A549 (cell line): ENCODE results near the gene DPPA5. TPM values are rescaled to one million over a fixed set of nuclear protein-coding genes. Genes with fewer than 3 reads are reported as not detected.

Experiments
- ATAC-seq, 2 experiments: fragments of 200-7000 bp in 1 of 2; fragments of >200 bp in 1 of 2; cut with Nextera tagmentation in 1 of 2; cut with Tn5 transposase in 1 of 2; 3 replicates each; pipeline versions ENCODE4 v1.8.0 to v1.9.1; 2018 to 2020; ENCODE audit warnings: mild to moderate bottlenecking in 1 of 2, moderate library complexity in 1 of 2
- CTCF ChIA-PET: fragments of 300-600 bp; sonication (Branson Sonifier 250); formaldehyde crosslinking; extraction: SDS; loops from one replicate; lab custom pipeline; 2021; ENCODE audit warnings: antibody characterized with exemption, inconsistent platforms; lab: Yijun Ruan, JAX
- POLR2A ChIA-PET: fragments of 350-600 bp; formaldehyde crosslinking; extraction: SDS; loops from one replicate; lab custom pipeline; 2021; ENCODE audit warnings: antibody characterized with exemption, inconsistent platforms; lab: Yijun Ruan, JAX
- DNase-seq, 2 experiments: peaks; one replicate each; pipeline versions ENCODE4 v3.0.0 to v3.0.0-alpha.2; 2011 to 2016; ENCODE audit warnings: low read depth in 1 of 2, low spot score in 1 of 2
- FAIRE-seq: peaks from 2 replicates; lab custom pipeline; 2011; peaks lifted over from hg19 to GRCh38; lab: Jason Lieb, UNC
- H3K27ac ChIP-seq, 2 experiments: fragments of >200 bp; sonication (Bioruptor Twin); formaldehyde crosslinking; 3 replicates each; pipeline ENCODE4 v1.5.1; 2016 to 2017
- H3K4me1 ChIP-seq: fragments of >200 bp; sonication (Bioruptor Twin); formaldehyde crosslinking; 3 replicates; pipeline ENCODE4 v1.6.1; 2016
- H3K4me2 ChIP-seq: fragments of >200 bp; sonication (Bioruptor Twin); formaldehyde crosslinking; 3 replicates; pipeline ENCODE4 v1.6.1; 2016
- H3K4me3 ChIP-seq: fragments of >200 bp; sonication (Bioruptor Twin); formaldehyde crosslinking; 3 replicates; pipeline ENCODE4 v1.5.1; 2016
- H3K9me3 ChIP-seq: fragments of >200 bp; sonication (Bioruptor Twin); formaldehyde crosslinking; 3 replicates; pipeline ENCODE4 v1.6.1; 2016
- CBX8 ChIP-seq: fragments of 200-600 bp; sonication (generic); IDR thresholded peaks from 2 replicates; pipeline ENCODE4 v1.6.1; 2016
- CEBPB ChIP-seq, 2 experiments: fragments of >200 bp in 1 of 2; sonication (Bioruptor Twin) in 1 of 2; formaldehyde crosslinking in 1 of 2; IDR thresholded peaks; 2 replicates each; pipeline ENCODE4 v1.6.1; 2012 to 2016
- CHD4 ChIP-seq: fragments of 200-600 bp; sonication (generic); IDR thresholded peaks from 2 replicates; pipeline ENCODE4 v1.6.1; 2016; ENCODE audit warnings: antibody characterized with exemption, mild to moderate bottlenecking, borderline replicate concordance
- EHMT2 ChIP-seq: fragments of 200-600 bp; sonication (generic); IDR thresholded peaks from 2 replicates; pipeline ENCODE4 v1.6.1; 2016; ENCODE audit warnings: antibody characterized with exemption, low read depth, mild to moderate bottlenecking, moderate library complexity
- EP300 ChIP-seq, 2 experiments: fragments of >200 bp; sonication (Bioruptor Twin); formaldehyde crosslinking; IDR thresholded peaks; 2 replicates in 1 of 2; 3 replicates in 1 of 2; pipeline ENCODE4 v1.6.1; 2016 to 2017
- FOSL2 ChIP-seq, 2 experiments: fragments of 450-650 bp in 1 of 2; fragments of >200 bp in 1 of 2; sonication (Bioruptor Twin) in 1 of 2; formaldehyde crosslinking; IDR thresholded peaks; 2 replicates each; pipeline versions ENCODE4 v1.5.0 to v1.6.1; 2016 to 2020; ENCODE audit warnings: mild to moderate bottlenecking in 1 of 2, moderate library complexity in 1 of 2
- FOXS1 ChIP-seq: fragments of 250-450 bp; sonication (Bioruptor Pico); IDR thresholded peaks from 2 replicates; pipeline ENCODE4 v1.5.0; 2020; ENCODE audit warnings: mild to moderate bottlenecking, moderate library complexity
- GATA3 ChIP-seq: IDR thresholded peaks from 2 replicates; pipeline ENCODE4 v1.6.1; 2012; ENCODE audit warnings: borderline replicate concordance
- HDAC2 ChIP-seq: fragments of 200-600 bp; sonication (generic); IDR thresholded peaks from 2 replicates; pipeline ENCODE4 v1.6.1; 2016
- HEYL ChIP-seq: fragments of 250-450 bp; sonication (Bioruptor Pico); IDR thresholded peaks from 2 replicates; pipeline ENCODE4 v1.8.0; 2021; ENCODE audit warnings: mild to moderate bottlenecking, moderate library complexity
- JUN ChIP-seq, 2 experiments: fragments of >200 bp; sonication (Bioruptor Twin); formaldehyde crosslinking; IDR thresholded peaks; 2 replicates in 1 of 2; 3 replicates in 1 of 2; pipeline ENCODE4 v1.6.1; 2016 to 2017
- MAZ ChIP-seq: fragments of 150-350 bp; IDR thresholded peaks from 2 replicates; pipeline ENCODE4 v1.6.1; 2014; ENCODE audit warnings: antibody characterized with exemption, low read depth, low read length, borderline replicate concordance
- MYC ChIP-seq: IDR thresholded peaks from 2 replicates; pipeline ENCODE4 v1.6.1; 2012; ENCODE audit warnings: mild to moderate bottlenecking, inconsistent platforms, low read length, improper control_type of control experiment, borderline replicate concordance
- PBX3 ChIP-seq: IDR thresholded peaks from 2 replicates; pipeline ENCODE4 v1.6.1; 2012
- POLR2A ChIP-seq: IDR thresholded peaks from 2 replicates; pipeline ENCODE4 v1.6.1; 2012; ENCODE audit warnings: mild to moderate bottlenecking, low read length
- POLR2AphosphoS2 ChIP-seq: conservative IDR thresholded peaks from 2 replicates; pipeline ENCODE4 v1.6.1; 2012; ENCODE audit warnings: low read length, improper control_type of control experiment, inconsistent platforms
- RCOR1 ChIP-seq: fragments of 150-350 bp; IDR thresholded peaks from 2 replicates; pipeline ENCODE4 v1.6.1; 2014; ENCODE audit warnings: antibody characterized with exemption, low read length, low read depth
- RFX5 ChIP-seq: fragments of 450-650 bp; IDR thresholded peaks from 2 replicates; pipeline ENCODE4 v1.7.1; 2014; ENCODE audit warnings: antibody characterized with exemption, mild to moderate bottlenecking, moderate library complexity
- SMC3 ChIP-seq: fragments of >200 bp; sonication (Bioruptor Twin); formaldehyde crosslinking; IDR thresholded peaks from 3 replicates; pipeline ENCODE4 v1.6.1; 2018; ENCODE audit warnings: inconsistent platforms
- SREBF2 ChIP-seq: fragments of 450-650 bp; IDR thresholded peaks from 2 replicates; pipeline ENCODE4 v1.6.1; 2014; ENCODE audit warnings: mild to moderate bottlenecking, moderate library complexity
- TP53 ChIP-seq: fragments of 250-450 bp; sonication (Bioruptor Pico); IDR thresholded peaks from 2 replicates; pipeline ENCODE4 v1.5.0; 2021; ENCODE audit warnings: mild to moderate bottlenecking, moderate library complexity
- ZFP36 ChIP-seq: fragments of 450-650 bp; IDR thresholded peaks from 2 replicates; pipeline ENCODE4 v1.6.1; 2014; ENCODE audit warnings: borderline replicate concordance; ENCODE audit not compliant: partially characterized antibody
- ZNF302 ChIP-seq: fragments of 250-450 bp; sonication (Bioruptor Pico); IDR thresholded peaks from 2 replicates; pipeline ENCODE4 v1.9.0; 2021; ENCODE audit warnings: inconsistent platforms, mild to moderate bottlenecking, moderate library complexity
- WGBS: methylation state at CpG from one replicate; pipeline ENCODE4 v1.1.6; 2017; ENCODE audit errors: missing lambda C conversion rate; 5-methylcytosine and 5-hydroxymethylcytosine counted together
- polyA plus RNA-seq, 4 experiments: library from polyadenylated mRNA; depleted of rRNA in 3 of 4; stranded (reverse); fragments of >200 nt; fragmentation: RNase III in 1 of 4; extraction: RNeasy Plus Mini Kit Qiagen cat#74134 plus additional on column Dnase treatment in 1 of 4; gene quantifications; 2 replicates in 3 of 4; 3 replicates in 1 of 4; pipeline ENCODE4 v1.2.3, GENCODE V29; 2011 to 2017
- TF ChIP-seq, protein P1 (sequence below): fragments of >200 bp; sonication (Bioruptor Twin); formaldehyde crosslinking; IDR thresholded peaks from 3 replicates; pipeline ENCODE4 v1.6.1; 2016

DPPA5 gene
- polyA plus RNA-seq, 2 of the 4 experiments (the other 2 are of a cell fraction) = not detected

DNA sequence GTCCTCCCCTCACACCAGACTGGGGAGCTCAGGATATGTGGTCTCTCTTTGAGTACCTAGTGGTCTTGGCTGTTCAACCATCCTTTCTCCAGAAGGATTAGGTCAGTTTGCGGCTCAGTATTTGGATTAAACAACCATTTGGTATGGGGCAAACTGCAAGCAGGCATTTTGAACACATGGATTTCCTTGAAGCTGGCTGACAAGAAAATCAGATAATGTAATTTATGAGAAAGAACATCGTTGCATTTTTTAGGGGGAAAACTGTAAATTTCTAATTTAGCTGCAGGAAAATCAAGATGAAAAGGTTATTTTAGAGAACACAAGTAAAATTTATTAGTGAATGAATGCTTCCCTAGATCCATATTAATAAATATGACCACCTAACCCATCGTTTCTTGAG, 25.3 kb downstream of the DPPA5 start:
- WGBS = 36% methylated on average over 3 of the region's 3 CpGs
- Histone ChIP-seq H3K27ac (no peak overlapping the region), H3K4me1 (no peaks in the 10 kb centered on the region), H3K9me3 (no peaks in the 10 kb centered on the region), H3K4me3 (no peak overlapping the region), H3K4me2 (no peak overlapping the region)
- ChIA-PET CTCF (interaction anchor here (0.6 to 3.2 kb wide), 6 partner anchors 20 to 1933 kb away, joined by 3 to 16 read pairs (median 6); no protein-coding TSS in a partner anchor), POLR2A (no interaction called here)
- ATAC-seq (no peak), DNase-seq (no peak), FAIRE-seq (no peak)
- no peak for TF ChIP-seq SMC3
- no peak for TF ChIP-seq HEYL (CRISPR knock-in tag)
- no peak for TF ChIP-seq HDAC2
- no peak for TF ChIP-seq FOXS1
- TF ChIP-seq ZNF302 (CRISPR knock-in tag) = no peak
- no peak for TF ChIP-seq POLR2A

DNA sequence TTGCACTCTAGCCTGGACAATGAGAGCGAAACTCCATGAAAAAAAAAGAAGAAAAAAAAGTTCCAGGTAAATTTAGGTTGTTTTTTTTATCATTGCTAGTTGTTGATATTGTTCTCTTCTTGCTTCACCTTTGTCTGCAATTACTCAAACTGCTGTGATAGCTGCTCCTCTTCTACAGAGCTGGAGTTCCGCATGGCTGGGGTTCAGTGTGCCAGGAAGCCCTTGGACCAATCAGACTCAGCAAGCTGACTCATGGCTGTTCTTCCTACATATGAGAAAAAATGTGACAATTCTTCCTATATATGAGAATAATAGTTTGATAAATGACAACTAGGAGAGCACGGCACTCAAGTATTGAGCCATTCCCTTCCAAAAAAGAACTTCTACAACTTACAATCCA, 28.4 kb downstream of the DPPA5 start:
- no peak overlapping the region for H3K27ac ChIP-seq
- TF ChIP-seq RFX5 = no peak
- TF ChIP-seq MYC = no peak
- no peak for TF ChIP-seq TP53 (CRISPR knock-in tag)
- no peak for TF ChIP-seq GATA3
- TF ChIP-seq, protein P1, sequence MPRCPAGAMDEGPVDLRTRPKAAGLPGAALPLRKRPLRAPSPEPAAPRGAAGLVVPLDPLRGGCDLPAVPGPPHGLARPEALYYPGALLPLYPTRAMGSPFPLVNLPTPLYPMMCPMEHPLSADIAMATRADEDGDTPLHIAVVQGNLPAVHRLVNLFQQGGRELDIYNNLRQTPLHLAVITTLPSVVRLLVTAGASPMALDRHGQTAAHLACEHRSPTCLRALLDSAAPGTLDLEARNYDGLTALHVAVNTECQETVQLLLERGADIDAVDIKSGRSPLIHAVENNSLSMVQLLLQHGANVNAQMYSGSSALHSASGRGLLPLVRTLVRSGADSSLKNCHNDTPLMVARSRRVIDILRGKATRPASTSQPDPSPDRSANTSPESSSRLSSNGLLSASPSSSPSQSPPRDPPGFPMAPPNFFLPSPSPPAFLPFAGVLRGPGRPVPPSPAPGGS = no peak
- TF ChIP-seq EP300 (IDR thresholded peaks at IDR 0.05) = no peak
- no peak for TF ChIP-seq POLR2AphosphoS2
- TF ChIP-seq RCOR1 = no peak
- no peak for TF ChIP-seq EHMT2
- TF ChIP-seq CBX8 = no peak
- TF ChIP-seq PBX3 = no peak
- TF ChIP-seq HDAC2 = no peak
- no peak for FAIRE-seq
- no peak overlapping the region for H3K4me3 ChIP-seq
- no peak for DNase-seq
- 92% methylated on average over 3 of the region's 3 CpGs for WGBS
- no peaks in the 10 kb centered on the region for H3K9me3 ChIP-seq
- no peak for ATAC-seq
- ChIA-PET POLR2A (no interaction called here), CTCF (interaction anchor here (0.6 to 4.3 kb wide), 9 partner anchors 8 to 914 kb away, joined by 3 to 19 read pairs (median 6); no protein-coding TSS in a partner anchor)
- no peak overlapping the region for H3K4me2 ChIP-seq
- no peaks in the 10 kb centered on the region for H3K4me1 ChIP-seq

GRCh38 chr6:73323323-73323722, 30.8 kb downstream of the DPPA5 start:
- no peaks in the 10 kb centered on the region for H3K4me1 ChIP-seq
- ChIA-PET POLR2A (no interaction called here), CTCF (interaction anchor here (0.7 to 1.0 kb wide), 2 partner anchors 14 to 66 kb away, joined by 3 to 5 read pairs; no protein-coding TSS in a partner anchor)
- 0 out of 3 replicates have a peak, but pooled peaks cover 10% of the 10 kb centered on the region for H3K9me3 ChIP-seq
- 84% methylated on average over 2 of the region's 2 CpGs for WGBS
- ATAC-seq = 0 out of 6 replicates have a peak, but pooled peaks of 1 of the 2 experiments have one; percentile 30
- TF ChIP-seq FOSL2 (IDR thresholded peaks at IDR 0.05) = no peak
- TF ChIP-seq FOSL2 (CRISPR knock-in tag; IDR thresholded peaks at IDR 0.05) = no peak
- no peak for TF ChIP-seq MAZ
- TF ChIP-seq HEYL (CRISPR knock-in tag) = no peak
- TF ChIP-seq CEBPB (IDR thresholded peaks at IDR 0.05) = no peak
- no peak for TF ChIP-seq ZFP36
- no peak for TF ChIP-seq SREBF2
- TF ChIP-seq RFX5 = no peak
- TF ChIP-seq CHD4 = no peak
- no peak for TF ChIP-seq ZNF302 (CRISPR knock-in tag)
- no peak for TF ChIP-seq JUN (IDR thresholded peaks at IDR 0.05)
- FAIRE-seq = no peak
- H3K4me3 ChIP-seq = no peak overlapping the region
- no peak overlapping the region for H3K27ac ChIP-seq
- no peak for DNase-seq
- H3K4me2 ChIP-seq = no peak overlapping the region
